HG03457 (cell line): ENCODE measurements around the gene MOGAT3.

ENCODE experiments used
- ATAC-seq: cut with Tn5 transposase; IDR thresholded peaks from one replicate; pipeline ENCODE4 v1.9.1; 2021; ENCODE audit warnings: moderate number of reproducible peaks; ENCODE audit not compliant: unreplicated experiment

MOGAT3 gene

GRCh38 chr7:101162551-101163278 is 38.1 kb downstream of the MOGAT3 start:
- no peak for ATAC-seq

- ATAC-seq = no peak
Measured at GRCh38 chr7:101161692-101162471, 39.0 kb downstream of the MOGAT3 start.

GRCh38 chr7:101160910-101161309 is 39.9 kb downstream of the MOGAT3 start:
- no peak for ATAC-seq

- ATAC-seq = no peak
Measured at GRCh38 chr7:101159696-101160674, 40.9 kb downstream of the MOGAT3 start.

- no peak for ATAC-seq
Measured at GRCh38 chr7:101156866-101157589, 43.8 kb downstream of the MOGAT3 start.

- no peak for ATAC-seq
Measured at GRCh38 chr7:101156277-101156676, 44.6 kb downstream of the MOGAT3 start.

DNA sequence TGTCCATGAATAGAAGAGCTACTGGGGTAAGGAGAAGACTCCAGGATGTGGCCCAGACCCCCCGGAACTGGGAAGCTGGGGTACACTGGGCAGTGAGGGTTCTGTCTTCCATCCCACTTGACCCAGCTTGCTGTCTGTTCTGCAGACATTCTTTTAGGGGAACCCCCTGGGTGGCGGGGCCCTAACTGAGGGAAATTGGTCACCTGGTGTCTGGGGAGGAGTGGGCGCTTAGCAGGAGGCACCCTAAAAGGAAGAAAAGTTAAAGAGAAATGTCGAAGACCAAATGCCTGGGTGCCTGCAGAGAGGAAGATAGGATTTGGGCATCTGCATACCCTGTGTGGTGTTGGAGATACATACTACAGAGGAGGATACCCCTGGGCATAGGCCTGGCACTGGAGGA is 45.5 kb downstream of the MOGAT3 start:
- ATAC-seq = no peak

GRCh38 chr7:101154693-101155102 is 46.1 kb downstream of the MOGAT3 start:
- peak; percentile 13 for ATAC-seq

DNA sequence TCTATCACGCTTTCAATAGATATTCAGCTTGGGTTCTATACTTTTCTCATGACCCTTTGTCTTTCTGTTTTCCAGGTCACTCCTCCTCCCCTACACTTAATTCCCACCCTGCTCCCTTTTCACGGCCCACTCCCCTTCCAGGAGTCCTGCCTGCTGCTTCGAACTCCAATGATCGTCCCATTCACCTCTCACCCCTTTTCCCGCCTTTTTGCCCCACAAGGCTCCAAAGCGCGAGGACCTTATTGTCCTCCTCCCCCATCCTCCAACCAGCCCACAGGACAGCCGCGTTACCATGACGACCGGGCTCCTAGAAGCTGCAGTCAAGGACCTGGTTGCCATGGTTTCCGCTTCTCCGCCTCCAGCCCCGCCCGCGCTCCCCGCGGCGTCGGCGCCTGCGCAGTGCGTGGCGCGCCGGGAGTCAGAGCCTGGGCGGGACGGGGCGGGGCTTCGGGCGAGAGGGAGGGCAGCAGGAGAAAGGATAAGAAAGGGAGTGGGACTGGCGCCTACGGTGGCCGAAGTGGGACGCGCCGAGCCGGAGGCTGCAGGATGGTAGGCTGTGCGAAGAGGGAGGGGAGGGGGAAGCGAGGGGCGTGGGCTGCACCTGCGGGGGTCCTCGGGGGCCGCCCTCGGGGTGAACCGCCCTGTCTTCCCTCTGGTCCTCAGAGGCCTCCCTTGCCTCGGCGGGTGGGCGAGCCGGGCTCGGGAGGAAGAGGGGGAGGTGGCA is 46.7 kb downstream of the MOGAT3 start, which contains the start of gene AP1S1:
TSS of gene AP1S1 (plus strand) at position 508 of the 724 bp plus-strand sequence. CDS start at position 547, 39 bp downstream.
- ATAC-seq = peak; percentile 64

GRCh38 chr7:101151908-101152651 is 48.8 kb downstream of the MOGAT3 start:
- no peak for ATAC-seq
